ENCODE results near the gene HTRA2.

- TF ChIP-seq CTCF (IDR thresholded peaks at IDR 0.05; ENCODE audit: low read depth, low read length, missing input control) (no peak), TAF1 (conservative IDR thresholded peaks at IDR 0.05) (no peak), MAX (IDR thresholded peaks at IDR 0.05) (no peak), REST (IDR thresholded peaks at IDR 0.05) (no peak), JUND (IDR thresholded peaks at IDR 0.05) (no peak), HNF4G (IDR thresholded peaks at IDR 0.05) (no peak), YY1 (IDR thresholded peaks at IDR 0.05) (no peak), RAD21 (IDR thresholded peaks at IDR 0.05) (no peak), RXRA (IDR thresholded peaks at IDR 0.05) (no peak), SP1 (IDR thresholded peaks at IDR 0.05) (no peak), GABPA (IDR thresholded peaks at IDR 0.05 in 1 of 2, conservative IDR thresholded peaks at IDR 0.05 in 1 of 2) (no peak), FOXA1 (IDR thresholded peaks at IDR 0.05) (no peak)
Observed at GRCh38 chr2:74551942-74552913, 22.5 kb downstream of the HTRA2 start.

Measured in liver (tissue), 3 donors.